K562 (cell line): ENCODE measurements around the gene SLC25A11. TPM values are rescaled to one million over a fixed set of nuclear protein-coding genes. Genes with fewer than 3 reads are reported as not detected.

Experiments used
- ATF1 ChIP-seq, 2 experiments: fragments of 450-650 bp in 1 of 2; IDR thresholded peaks; 2 replicates each; pipeline ENCODE4 v1.6.1; 2016; ENCODE audit warnings: missing compliant biosample characterization in 1 of 2, missing genetic modification characterization in 1 of 2
- BACH1 ChIP-seq: fragments of 200-800 bp; sonication (Bioruptor generic); IDR thresholded peaks from 2 replicates; pipeline ENCODE4 v1.6.1; 2016; ENCODE audit warnings: missing genetic modification characterization, missing compliant biosample characterization
- BRD4 ChIP-seq: fragments of 200-600 bp; sonication (generic); IDR thresholded peaks from 2 replicates; pipeline ENCODE4 v1.6.1; 2017; ENCODE audit warnings: inconsistent platforms
- CC2D1A ChIP-seq: fragments of 450-650 bp; IDR thresholded peaks from 2 replicates; pipeline ENCODE4 v1.6.1; 2017; ENCODE audit warnings: mild to moderate bottlenecking
- DNMT1 ChIP-seq: fragments of 450-650 bp; IDR thresholded peaks from 2 replicates; pipeline ENCODE4 v1.6.1; 2016; ENCODE audit warnings: antibody characterized with exemption, mild to moderate bottlenecking
- HDAC2 ChIP-seq: fragments of 450-650 bp; IDR thresholded peaks from 2 replicates; pipeline ENCODE4 v1.6.1; 2016; ENCODE audit warnings: mild to moderate bottlenecking
- HDAC3 ChIP-seq: fragments of 450-650 bp; IDR thresholded peaks from 2 replicates; pipeline ENCODE4 v1.6.1; 2018; ENCODE audit warnings: borderline replicate concordance, mild to moderate bottlenecking, moderate library complexity; ENCODE audit not compliant: partially characterized antibody
- MAZ ChIP-seq, 2 experiments: fragments of 450-650 bp in 1 of 2; sonication (generic) in 1 of 2; formaldehyde crosslinking; IDR thresholded peaks in 1 of 2; conservative IDR thresholded peaks in 1 of 2; 2 replicates each; pipeline versions ENCODE4 v1.4.0 to v1.5.0; 2020; ENCODE audit warnings: mild to moderate bottlenecking in 1 of 2, missing genetic modification reagents in 1 of 2
- MXI1 ChIP-seq: IDR thresholded peaks from 2 replicates; pipeline ENCODE4 v1.6.1; 2011; ENCODE audit warnings: low read depth, mild to moderate bottlenecking, improper control_type of control experiment, low read length
- NFATC3 ChIP-seq: fragments of 450-650 bp; IDR thresholded peaks from 2 replicates; pipeline ENCODE4 v1.6.1; 2017; ENCODE audit warnings: mild to moderate bottlenecking
- PHB ChIP-seq: fragments of 250-450 bp; sonication (Bioruptor Pico); IDR thresholded peaks from 2 replicates; pipeline ENCODE4 v1.5.0; 2021
- POLR2H ChIP-seq: IDR thresholded peaks from 2 replicates; pipeline ENCODE4 v1.6.1; 2016; ENCODE audit warnings: missing genetic modification characterization, low read depth, mild to moderate bottlenecking, control low read depth, missing compliant biosample characterization, moderate library complexity
- SIX5 ChIP-seq, 2 experiments: IDR thresholded peaks; 2 replicates each; pipeline ENCODE4 v1.6.1; 2011; ENCODE audit warnings: low read length in 2 of 2, borderline replicate concordance in 1 of 2, low read depth in 1 of 2, mild to moderate bottlenecking in 1 of 2, moderate library complexity in 1 of 2; ENCODE audit not compliant: insufficient read depth in 1 of 2
- TAF1 ChIP-seq: IDR thresholded peaks from 2 replicates; pipeline ENCODE4 v1.6.1; 2011; ENCODE audit warnings: mild to moderate bottlenecking, low read length, moderate library complexity; ENCODE audit not compliant: insufficient read depth, control insufficient read depth, severe bottlenecking; ENCODE audit errors: extremely low read depth
- ZNF311 ChIP-seq: fragments of 250-450 bp; sonication (Bioruptor Pico); IDR thresholded peaks from 2 replicates; pipeline ENCODE4 v1.4.0; 2020; ENCODE audit warnings: mild to moderate bottlenecking, moderate library complexity
- polyA plus RNA-seq, 8 experiments: library from polyadenylated mRNA; depleted of rRNA in 4 of 8; stranded (reverse) in 5 of 8; unstranded in 3 of 8; fragments of >200 nt; fragmentation: Nextera tagmentation in 2 of 8; fragmentation: Illumina TruSeq in 1 of 8; extraction: Ambion mirVana in 2 of 8; extraction: Trizol in 1 of 8; gene quantifications; 2 replicates each; pipeline versions ENCODE4 v1.2.1 to v1.2.3, GENCODE V29; 2011 to 2014; ENCODE audit warnings: inconsistent platforms in 1 of 8, missing spikeins in 1 of 8
- total RNA-seq, 7 experiments: library from RNA; depleted of rRNA in 6 of 7; stranded (reverse); fragments of >200 nt in 6 of 7; fragmentation: Illumina TruSeq in 2 of 7; extraction: Trizol in 2 of 7; gene quantifications; 2 replicates each; pipeline versions ENCODE4 v1.2.1 to v1.2.3, GENCODE V29; 2011 to 2021; ENCODE audit warnings: low replicate concordance in 1 of 7
- TF ChIP-seq, protein P1 (sequence below), 3 experiments: fragments of 200-800 bp in 1 of 3; fragments of 250-450 bp in 1 of 3; fragments of 450-650 bp in 1 of 3; sonication (Bioruptor Pico) in 1 of 3; sonication (Bioruptor generic) in 1 of 3; formaldehyde crosslinking in 1 of 3; IDR thresholded peaks; 2 replicates each; pipeline versions ENCODE4 v1.6.1 to v1.8.0; 2016 to 2022; ENCODE audit warnings: mild to moderate bottlenecking in 2 of 3, missing genetic modification characterization in 2 of 3, missing compliant biosample characterization in 1 of 3, moderate library complexity in 1 of 3
- TF ChIP-seq, protein P2 (sequence below): fragments of 250-450 bp; sonication (Bioruptor Pico); IDR thresholded peaks from 2 replicates; pipeline ENCODE4 v1.9.0; 2021; ENCODE audit warnings: mild to moderate bottlenecking, inconsistent platforms
- TF ChIP-seq, protein P3 (sequence below): fragments of 250-450 bp; sonication (Bioruptor Pico); IDR thresholded peaks from 2 replicates; pipeline ENCODE4 v1.5.0; 2022; ENCODE audit warnings: mild to moderate bottlenecking

The SLC25A11 gene
- total and polyA plus RNA-seq, 9 of the 15 experiments (the other 6 are each of a cell fraction or from before 2014, with no cell fraction given) = 3.1 to 56.7 (median 32.9) TPM

DNA sequence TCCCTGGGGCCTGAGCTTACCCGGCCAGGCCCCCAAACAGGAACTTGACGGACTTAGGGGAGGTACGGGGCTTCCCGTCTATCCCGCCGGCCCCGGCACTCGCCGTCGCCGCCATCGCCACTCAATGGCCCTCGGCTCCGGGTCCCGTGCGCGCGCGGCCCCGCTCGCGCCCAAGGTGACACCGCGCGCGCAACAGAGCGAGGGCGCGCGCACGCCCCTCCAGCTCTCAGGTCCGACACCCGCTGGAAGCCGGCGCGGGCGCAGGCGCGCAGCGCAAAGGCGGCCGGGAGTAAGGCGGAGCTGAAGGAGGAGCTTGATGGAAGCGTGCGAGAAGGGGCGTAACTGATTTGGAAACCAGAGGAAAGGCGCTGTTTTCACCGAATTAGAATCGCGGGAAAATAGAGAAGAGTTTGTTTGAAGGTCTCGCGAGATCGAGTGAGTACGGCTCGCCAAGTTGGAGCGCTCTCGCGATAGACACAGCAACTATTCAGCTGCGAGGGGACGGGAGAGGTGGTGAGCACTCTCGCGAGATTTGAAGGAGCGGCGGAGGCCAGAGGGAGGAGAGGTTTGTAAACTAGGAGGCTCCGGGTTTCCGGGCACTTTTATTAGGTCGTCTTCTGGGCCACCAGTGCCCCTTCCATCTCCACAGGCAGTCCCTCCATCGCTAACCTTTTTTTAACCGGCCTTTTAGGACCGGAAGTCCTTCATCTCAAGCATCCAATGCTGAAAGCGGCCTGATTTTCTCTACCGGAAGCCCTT lies at the start of gene SLC25A11, which contains the start of gene RNF167 (continued):
- TF ChIP-seq, protein P1, sequence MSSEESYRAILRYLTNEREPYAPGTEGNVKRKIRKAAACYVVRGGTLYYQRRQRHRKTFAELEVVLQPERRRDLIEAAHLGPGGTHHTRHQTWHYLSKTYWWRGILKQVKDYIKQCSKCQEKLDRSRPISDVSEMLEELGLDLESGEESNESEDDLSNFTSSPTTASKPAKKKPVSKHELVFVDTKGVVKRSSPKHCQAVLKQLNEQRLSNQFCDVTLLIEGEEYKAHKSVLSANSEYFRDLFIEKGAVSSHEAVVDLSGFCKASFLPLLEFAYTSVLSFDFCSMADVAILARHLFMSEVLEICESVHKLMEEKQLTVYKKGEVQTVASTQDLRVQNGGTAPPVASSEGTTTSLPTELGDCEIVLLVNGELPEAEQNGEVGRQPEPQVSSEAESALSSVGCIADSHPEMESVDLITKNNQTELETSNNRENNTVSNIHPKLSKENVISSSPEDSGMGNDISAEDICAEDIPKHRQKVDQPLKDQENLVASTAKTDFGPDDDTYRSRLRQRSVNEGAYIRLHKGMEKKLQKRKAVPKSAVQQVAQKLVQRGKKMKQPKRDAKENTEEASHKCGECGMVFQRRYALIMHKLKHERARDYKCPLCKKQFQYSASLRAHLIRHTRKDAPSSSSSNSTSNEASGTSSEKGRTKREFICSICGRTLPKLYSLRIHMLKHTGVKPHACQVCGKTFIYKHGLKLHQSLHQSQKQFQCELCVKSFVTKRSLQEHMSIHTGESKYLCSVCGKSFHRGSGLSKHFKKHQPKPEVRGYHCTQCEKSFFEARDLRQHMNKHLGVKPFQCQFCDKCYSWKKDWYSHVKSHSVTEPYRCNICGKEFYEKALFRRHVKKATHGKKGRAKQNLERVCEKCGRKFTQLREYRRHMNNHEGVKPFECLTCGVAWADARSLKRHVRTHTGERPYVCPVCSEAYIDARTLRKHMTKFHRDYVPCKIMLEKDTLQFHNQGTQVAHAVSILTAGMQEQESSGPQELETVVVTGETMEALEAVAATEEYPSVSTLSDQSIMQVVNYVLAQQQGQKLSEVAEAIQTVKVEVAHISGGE (CRISPR knock-in tag; IDR thresholded peaks at IDR 0.05) = peak in 1 of 3 experiments; percentile 77; a peak in 1 of 6 replicates
- TF ChIP-seq HDAC2 (no peak), POLR2H (tag) (peak; percentile 64), SIX5 (IDR thresholded peaks at IDR 0.05; ENCODE audit: borderline replicate concordance in 1 of 2, insufficient read depth in 1 of 2, low read depth in 1 of 2, low read length in 2 of 2) (no peak), NFATC3 (no peak), ZNF311 (CRISPR knock-in tag) (no peak), HDAC3 (peak; percentile 80), BRD4 (no peak), MAZ (CRISPR knock-in tag; conservative IDR thresholded peaks at IDR 0.05 in 1 of 2, IDR thresholded peaks at IDR 0.05 in 1 of 2) (no peak; a peak in 1 of 4 replicates), MXI1 (no peak; the same call in 1 of the 2 replicates), BACH1 (tag) (no peak), DNMT1 (no peak), TAF1 (peak; percentile 85), ATF1 (CRISPR knock-in tag; IDR thresholded peaks at IDR 0.05) (no peak), ATF1 (tag; IDR thresholded peaks at IDR 0.05) (peak; percentile 32; the same call in 1 of the 2 replicates), PHB (CRISPR knock-in tag) (no peak), CC2D1A (0 out of 2 replicates have a peak, but pooled peaks have one; percentile 34)
- TF ChIP-seq, protein P2, sequence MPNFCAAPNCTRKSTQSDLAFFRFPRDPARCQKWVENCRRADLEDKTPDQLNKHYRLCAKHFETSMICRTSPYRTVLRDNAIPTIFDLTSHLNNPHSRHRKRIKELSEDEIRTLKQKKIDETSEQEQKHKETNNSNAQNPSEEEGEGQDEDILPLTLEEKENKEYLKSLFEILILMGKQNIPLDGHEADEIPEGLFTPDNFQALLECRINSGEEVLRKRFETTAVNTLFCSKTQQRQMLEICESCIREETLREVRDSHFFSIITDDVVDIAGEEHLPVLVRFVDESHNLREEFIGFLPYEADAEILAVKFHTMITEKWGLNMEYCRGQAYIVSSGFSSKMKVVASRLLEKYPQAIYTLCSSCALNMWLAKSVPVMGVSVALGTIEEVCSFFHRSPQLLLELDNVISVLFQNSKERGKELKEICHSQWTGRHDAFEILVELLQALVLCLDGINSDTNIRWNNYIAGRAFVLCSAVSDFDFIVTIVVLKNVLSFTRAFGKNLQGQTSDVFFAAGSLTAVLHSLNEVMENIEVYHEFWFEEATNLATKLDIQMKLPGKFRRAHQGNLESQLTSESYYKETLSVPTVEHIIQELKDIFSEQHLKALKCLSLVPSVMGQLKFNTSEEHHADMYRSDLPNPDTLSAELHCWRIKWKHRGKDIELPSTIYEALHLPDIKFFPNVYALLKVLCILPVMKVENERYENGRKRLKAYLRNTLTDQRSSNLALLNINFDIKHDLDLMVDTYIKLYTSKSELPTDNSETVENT (CRISPR knock-in tag) = peak; percentile 49; the same call in 1 of the 2 replicates
- TF ChIP-seq, protein P3, sequence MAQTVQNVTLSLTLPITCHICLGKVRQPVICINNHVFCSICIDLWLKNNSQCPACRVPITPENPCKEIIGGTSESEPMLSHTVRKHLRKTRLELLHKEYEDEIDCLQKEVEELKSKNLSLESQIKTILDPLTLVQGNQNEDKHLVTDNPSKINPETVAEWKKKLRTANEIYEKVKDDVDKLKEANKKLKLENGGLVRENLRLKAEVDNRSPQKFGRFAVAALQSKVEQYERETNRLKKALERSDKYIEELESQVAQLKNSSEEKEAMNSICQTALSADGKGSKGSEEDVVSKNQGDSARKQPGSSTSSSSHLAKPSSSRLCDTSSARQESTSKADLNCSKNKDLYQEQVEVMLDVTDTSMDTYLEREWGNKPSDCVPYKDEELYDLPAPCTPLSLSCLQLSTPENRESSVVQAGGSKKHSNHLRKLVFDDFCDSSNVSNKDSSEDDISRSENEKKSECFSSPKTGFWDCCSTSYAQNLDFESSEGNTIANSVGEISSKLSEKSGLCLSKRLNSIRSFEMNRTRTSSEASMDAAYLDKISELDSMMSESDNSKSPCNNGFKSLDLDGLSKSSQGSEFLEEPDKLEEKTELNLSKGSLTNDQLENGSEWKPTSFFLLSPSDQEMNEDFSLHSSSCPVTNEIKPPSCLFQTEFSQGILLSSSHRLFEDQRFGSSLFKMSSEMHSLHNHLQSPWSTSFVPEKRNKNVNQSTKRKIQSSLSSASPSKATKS (CRISPR knock-in tag) = no peak
